Measurements from ENCODE around the gene TRIM29.

The TRIM29 gene

GRCh38 chr11:120135838-120136237, 2.1 kb downstream of the TRIM29 start:
- peak overlapping the region; percentile 100 for H3K4me3 ChIP-seq (ENCODE audit: low read length)
- DNase-seq (ENCODE audit: low read depth): peak; percentile 83
- TF ChIP-seq CTCF (IDR thresholded peaks at IDR 0.05; ENCODE audit: insufficient read depth, low read depth, low read length, missing control alignments): no peak

GRCh38 chr11:120134931-120135228, 3.0 kb downstream of the TRIM29 start:
- DNase-seq (ENCODE audit: low read depth): no peak
- TF ChIP-seq CTCF (IDR thresholded peaks at IDR 0.05; ENCODE audit: insufficient read depth, low read depth, low read length, missing control alignments): no peak
- peak overlapping the region; percentile 100 for H3K4me3 ChIP-seq (ENCODE audit: low read length)

- peak overlapping the region; percentile 100 for H3K4me3 ChIP-seq (ENCODE audit: low read length)
- DNase-seq (ENCODE audit: low read depth): no peak
Measured at GRCh38 chr11:120134106-120134930, 3.6 kb downstream of the TRIM29 start.

DNA sequence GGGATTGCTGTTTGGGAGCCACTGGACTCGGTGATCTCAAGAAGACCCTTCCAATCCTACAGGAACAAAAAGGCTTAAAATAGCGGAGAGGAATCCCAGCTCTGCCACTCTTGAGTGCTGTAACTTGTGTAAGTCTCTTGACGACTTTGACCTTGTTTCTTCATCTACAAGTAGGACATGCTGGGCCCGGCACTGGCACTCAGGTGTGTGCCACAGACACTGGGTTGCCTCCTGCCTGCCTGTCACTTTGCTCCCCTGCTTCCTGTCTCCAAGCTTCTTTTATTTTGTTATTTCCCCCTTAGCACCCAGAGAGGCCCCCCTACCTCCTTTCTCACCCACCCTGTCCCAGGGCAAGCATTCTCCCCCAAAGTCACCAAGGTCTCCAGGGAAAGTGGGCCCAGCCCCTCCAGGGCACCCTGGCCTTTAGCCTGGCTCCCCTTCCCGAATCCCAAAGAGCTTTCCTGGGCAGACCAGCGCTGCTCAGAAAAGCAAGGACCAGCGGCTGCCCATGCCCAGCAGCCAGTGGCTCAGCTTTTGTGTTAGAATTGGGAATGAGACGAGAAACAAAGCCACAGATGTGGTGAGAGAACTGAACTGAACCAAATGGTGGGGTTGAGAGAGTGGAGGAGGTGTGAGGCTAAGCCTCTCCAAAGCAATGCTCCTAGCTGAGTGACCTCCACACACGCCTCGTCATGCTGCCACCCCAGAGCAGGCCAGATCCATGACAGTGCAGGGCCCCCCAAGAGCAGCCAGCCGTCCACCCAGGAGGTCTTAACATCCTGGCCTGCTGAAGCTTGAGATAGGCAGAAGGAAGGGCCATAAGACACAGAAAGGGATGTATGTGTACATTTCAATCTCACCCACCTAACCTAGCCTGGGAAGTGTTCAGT, 4.5 kb downstream of the TRIM29 start:
- DNase-seq (ENCODE audit: low read depth): no peak
- H3K4me3 ChIP-seq (ENCODE audit: low read length): peak overlapping the region; percentile 100
- TF ChIP-seq CTCF (IDR thresholded peaks at IDR 0.05; ENCODE audit: insufficient read depth, low read depth, low read length, missing control alignments): no peak

More at GRCh38 chr11:120134106-120134930, 3.6 kb downstream of the TRIM29 start:
- TF ChIP-seq CTCF (IDR thresholded peaks at IDR 0.05; ENCODE audit: insufficient read depth, low read depth, low read length, missing control alignments): no peak

DNA sequence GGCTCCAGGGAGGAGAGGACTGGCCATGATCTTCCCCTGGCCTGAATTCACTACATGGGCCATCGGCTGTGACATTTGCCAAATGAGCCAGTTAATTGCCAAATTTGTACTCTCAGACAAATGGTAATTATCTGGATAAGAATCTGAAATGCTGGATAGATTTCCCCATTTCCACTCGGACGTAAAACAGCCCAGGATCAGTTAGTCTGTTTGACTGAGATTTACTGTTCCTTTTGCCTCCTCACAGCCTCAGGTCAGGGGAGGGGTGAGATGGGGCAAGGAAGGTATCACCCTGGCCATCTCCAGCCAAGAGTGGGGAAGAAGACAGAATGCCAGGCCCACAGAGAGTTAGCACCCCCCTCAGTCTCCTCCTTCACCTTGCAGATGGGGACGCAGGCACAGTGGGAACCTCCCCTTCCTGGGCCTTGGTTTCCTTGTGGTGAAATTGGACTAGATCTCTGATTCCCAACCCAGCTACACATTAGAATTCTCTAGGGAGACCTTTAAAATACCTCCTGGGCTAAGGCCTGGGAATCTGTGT, 5.2 kb downstream of the TRIM29 start:
- no peak for TF ChIP-seq CTCF (IDR thresholded peaks at IDR 0.05; ENCODE audit: insufficient read depth, low read depth, low read length, missing control alignments)
- peak overlapping the region; percentile 100 for H3K4me3 ChIP-seq (ENCODE audit: low read length)
- no peak for DNase-seq (ENCODE audit: low read depth)

GRCh38 chr11:120131941-120132644, 5.8 kb downstream of the TRIM29 start:
- no peak for TF ChIP-seq CTCF (IDR thresholded peaks at IDR 0.05; ENCODE audit: insufficient read depth, low read depth, low read length, missing control alignments)
- H3K4me3 ChIP-seq (ENCODE audit: low read length): peak overlapping the region; percentile 100
- DNase-seq (ENCODE audit: low read depth): peak; percentile 80
